ENCODE measurements around the gene ACACA.
"Not testable (repeated sequence)": the region's sequence is repeated elsewhere in the genome, so short reads cannot be mapped to it uniquely, and the experiment has no call there.

Gene ACACA

DNA sequence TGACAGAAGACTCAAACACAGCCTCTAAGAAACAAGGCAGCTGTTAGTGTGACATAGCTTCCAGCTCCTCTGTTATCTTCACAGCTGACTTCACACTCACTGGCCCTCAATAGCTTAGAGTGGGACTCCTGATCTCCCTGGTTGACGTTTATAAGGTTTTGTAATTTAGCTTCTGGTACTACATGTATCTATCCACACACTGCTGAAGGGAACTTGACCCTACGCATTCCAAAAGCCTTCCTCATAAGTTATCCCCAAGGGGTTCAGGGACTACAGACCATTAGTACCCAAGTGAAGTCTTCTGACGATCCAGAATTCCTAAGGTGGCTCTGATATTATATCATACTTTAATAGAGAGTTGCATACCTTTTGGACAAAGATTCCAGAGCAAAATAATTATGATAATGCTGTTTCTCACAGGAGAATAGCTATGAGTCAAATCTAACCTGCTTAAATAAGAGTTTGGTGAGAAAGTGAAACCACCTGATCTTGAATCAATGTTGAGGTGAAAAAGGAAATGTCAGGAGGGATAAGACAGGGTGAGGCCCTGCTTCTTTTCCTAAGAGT is 14.5 kb downstream of the ACACA start:
- DNase-seq: no peak

DNA sequence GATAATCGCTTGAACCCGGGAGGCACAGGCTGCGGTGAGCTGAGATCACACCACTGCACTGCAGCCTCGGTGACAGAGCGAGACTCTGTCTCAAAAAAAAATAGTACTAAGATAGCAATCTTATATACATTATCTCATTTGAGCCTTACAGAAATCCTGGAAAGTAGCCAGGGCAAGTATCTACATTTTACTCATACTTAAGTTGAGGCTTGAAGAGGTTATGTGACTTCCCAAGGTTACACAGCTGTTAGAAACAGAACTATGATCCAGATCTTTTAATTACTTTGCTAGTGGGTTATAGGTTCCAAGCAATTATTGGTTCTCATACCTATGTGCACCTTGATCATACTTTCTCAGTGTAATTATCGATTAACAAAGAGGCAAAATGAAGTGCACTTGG is 15.5 kb downstream of the ACACA start:
- DNase-seq: no peak

DNA sequence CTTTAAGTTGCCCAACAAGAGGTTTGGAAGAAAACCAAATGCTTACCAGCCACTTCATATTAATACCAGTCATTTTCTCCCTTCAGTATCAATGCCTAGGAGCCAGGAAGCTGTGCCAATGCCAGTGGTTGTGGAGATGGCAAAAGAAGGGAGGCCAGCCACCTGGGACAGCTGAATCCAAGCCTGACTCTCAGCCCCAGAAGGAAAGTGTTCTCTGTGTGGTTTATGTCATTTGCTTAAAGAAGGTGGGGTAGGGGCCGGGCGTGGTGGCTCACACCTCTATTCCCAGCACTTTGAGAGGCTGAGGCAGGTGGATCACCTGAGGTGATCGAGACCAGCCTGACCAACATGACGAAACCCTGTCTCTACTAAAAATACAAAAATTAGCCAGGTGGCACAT is 17.5 kb downstream of the ACACA start:
- no peak for DNase-seq

DNA sequence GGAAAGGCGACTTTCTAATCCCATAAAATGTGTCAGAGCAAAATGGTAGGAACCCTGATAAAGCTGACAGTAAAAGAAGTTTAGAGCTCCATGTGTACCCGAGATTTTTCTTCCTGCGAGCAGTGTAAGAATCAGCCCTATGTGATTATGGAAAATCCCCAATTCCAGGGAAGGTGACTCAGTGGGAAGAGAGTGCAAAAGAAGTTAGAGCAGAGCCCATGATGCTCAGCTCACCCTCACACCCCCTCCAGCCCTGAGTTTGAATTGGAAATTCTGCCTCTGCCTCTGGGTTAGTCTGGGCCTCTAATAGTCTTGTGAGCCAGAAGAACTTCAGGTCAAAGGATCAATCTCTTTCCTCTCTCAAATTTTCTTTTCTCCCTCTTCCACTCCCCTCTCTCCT is 18.4 kb downstream of the ACACA start:
- no peak for DNase-seq

- no peak for DNase-seq
Observed at GRCh38 chr17:37386462-37386861, 20.2 kb downstream of the ACACA start.

GRCh38 chr17:37385474-37385990 is 21.1 kb downstream of the ACACA start:
- no peak for DNase-seq

- no peak for DNase-seq
Observed at GRCh38 chr17:37384560-37385149, 22.0 kb downstream of the ACACA start.

GRCh38 chr17:37382056-37382455 is 24.6 kb downstream of the ACACA start:
- no peak for DNase-seq

DNA sequence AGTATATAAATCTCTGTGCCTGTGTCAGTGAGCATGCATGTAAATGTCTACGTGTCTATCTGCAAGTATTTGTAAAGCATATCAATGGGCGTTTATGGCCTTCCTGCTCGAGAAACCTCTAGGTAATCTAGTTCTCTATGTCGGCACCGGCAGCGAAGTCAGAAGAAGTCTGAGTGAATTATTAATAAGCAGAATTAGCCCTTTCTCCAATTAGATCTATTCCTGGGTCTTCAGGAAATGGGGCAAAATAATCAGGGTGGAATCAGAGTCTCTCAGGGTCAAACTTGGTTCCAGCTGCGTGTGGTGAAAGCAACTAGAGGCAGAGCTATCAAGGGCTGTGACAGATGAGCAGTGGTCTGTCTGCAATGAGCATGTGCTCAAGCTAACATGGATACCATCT is 30.9 kb downstream of the ACACA start, which contains the start of gene C17orf78:
C17orf78 (plus strand) TSS at position 280 of the 400 bp plus-strand sequence; CDS start at position 388, 108 bp downstream.
- DNase-seq: no peak

GRCh38 chr17:37373530-37374159 is 33.0 kb downstream of the ACACA start:
- DNase-seq: peak; percentile 81

GRCh38 chr17:37368577-37368976 is 38.1 kb downstream of the ACACA start:
- no peak for DNase-seq

- DNase-seq: no peak
Observed at GRCh38 chr17:37365589-37365988, 41.0 kb downstream of the ACACA start.

GRCh38 chr17:37361543-37361942 is 45.1 kb downstream of the ACACA start:
- peak; percentile 15 for DNase-seq

- no peak for DNase-seq
Observed at GRCh38 chr17:37360632-37361031, 46.0 kb downstream of the ACACA start.

- DNase-seq: no peak
Observed at GRCh38 chr17:37359682-37360188, 46.9 kb downstream of the ACACA start.

DNA sequence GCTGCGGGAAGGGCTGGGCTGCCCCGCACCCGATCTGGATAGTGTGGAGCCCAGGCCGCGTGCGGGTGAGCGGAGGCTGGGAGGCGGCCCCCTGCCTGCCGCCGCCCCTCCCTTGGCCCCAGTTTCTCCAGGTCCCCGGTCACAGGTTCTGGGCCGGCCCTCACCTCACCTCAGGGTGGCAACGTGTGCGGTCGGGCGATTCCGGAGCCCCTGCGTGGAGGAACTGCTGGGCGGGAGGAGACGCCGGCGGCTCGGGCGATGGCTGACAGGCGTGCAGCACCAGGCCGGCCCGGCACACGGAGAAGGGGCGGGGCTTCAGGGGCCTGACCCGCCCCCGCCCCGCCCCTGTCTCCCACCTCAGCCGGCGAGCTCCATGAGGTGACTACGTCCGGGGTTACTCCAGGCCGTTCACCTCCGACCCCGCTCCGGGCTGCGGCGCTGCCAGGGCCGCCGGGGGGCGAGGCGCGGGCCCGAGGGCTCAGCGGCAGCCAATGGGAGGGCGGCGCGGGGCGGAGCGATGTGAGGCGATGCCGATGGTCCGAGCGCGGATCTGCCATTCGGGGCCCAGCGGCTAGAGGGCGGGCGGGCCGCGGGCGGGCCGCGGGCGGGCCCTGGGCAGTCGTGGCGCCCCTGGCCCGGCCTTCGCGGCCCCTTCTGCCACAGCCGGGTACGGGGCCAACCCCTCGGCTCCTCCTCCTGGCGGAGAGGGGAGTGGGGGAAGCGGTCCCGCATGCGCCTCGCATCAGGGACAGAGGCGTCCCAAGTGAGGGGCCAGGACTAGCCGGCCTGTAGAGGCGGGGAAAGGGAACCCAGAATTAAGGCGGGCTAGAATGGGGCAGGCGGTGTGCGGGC is 47.6 kb downstream of the ACACA start:
- DNase-seq: peak; percentile 92

GRCh38 chr17:37358098-37358829 is 48.4 kb downstream of the ACACA start:
- peak; percentile 57 for DNase-seq

GRCh38 chr17:37356796-37357569 is 49.7 kb downstream of the ACACA start:
- not testable (repeated sequence) for DNase-seq

GRCh38 chr17:37346863-37347402 is 59.7 kb downstream of the ACACA start:
- not testable (repeated sequence) for DNase-seq

GRCh38 chr17:37344519-37344918 is 62.1 kb downstream of the ACACA start:
- DNase-seq: no peak

GRCh38 chr17:37342589-37342988 is 64.0 kb downstream of the ACACA start:
- no peak for DNase-seq
